ENCODE data around the gene CXCR2. TPM values are rescaled to one million over a fixed set of nuclear protein-coding genes. Genes with fewer than 3 reads are reported as not detected.

The CXCR2 gene
- total and polyA plus RNA-seq, 2 of the 8 experiments (the other 6 are each of a cell fraction or from before 2014, with no cell fraction given), result 1.4 to 1.6 TPM

GRCh38 chr2:218152172-218152571 is 26.3 kb downstream of the CXCR2 start (continued):
- TF ChIP-seq, protein P1, sequence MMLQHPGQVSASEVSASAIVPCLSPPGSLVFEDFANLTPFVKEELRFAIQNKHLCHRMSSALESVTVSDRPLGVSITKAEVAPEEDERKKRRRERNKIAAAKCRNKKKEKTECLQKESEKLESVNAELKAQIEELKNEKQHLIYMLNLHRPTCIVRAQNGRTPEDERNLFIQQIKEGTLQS (IDR thresholded peaks at IDR 0.05; ENCODE audit: insufficient read depth, low read depth, low read length), result no peak
